ENCODE measurements around the gene PLXNA2.

Gene PLXNA2

DNA sequence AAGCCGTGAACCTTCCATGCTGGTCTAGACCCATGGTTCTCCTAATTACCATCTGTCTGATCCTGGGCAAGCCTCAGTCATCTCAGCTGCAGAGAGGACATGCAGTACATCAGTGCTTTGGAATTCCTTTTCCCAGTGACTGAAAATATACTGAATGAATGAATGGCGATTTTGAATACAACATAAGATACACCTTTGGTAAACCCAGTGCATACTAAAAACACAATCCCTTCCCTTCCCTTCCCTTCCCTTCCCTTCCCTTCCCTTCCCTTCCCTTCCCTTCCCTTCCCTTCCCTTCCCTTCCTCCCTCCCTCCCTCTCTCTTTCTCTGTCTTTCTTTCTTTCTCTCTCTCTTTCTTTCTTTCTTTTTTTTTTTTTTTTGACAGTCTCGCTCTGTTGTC is 21.3 kb upstream of the PLXNA2 start:
- no peak for DNase-seq

DNA sequence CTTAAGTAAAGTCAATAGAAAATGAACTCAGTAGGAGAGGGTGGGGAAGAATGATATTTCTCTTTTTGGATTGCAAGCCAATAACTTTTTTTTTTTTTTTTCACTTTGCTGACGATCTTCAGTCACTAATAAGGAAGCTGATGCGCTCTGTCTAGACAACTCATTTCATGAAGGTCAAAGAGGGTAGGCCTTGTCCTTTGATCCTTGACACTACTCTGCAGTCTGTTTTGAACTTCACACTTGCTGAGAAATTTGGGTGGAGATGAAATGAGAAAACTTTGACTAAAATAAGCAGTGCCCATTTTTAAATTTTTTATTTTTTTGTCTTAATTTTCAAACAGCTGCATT is 20.9 kb upstream of the PLXNA2 start:
- no peak for DNase-seq

DNA sequence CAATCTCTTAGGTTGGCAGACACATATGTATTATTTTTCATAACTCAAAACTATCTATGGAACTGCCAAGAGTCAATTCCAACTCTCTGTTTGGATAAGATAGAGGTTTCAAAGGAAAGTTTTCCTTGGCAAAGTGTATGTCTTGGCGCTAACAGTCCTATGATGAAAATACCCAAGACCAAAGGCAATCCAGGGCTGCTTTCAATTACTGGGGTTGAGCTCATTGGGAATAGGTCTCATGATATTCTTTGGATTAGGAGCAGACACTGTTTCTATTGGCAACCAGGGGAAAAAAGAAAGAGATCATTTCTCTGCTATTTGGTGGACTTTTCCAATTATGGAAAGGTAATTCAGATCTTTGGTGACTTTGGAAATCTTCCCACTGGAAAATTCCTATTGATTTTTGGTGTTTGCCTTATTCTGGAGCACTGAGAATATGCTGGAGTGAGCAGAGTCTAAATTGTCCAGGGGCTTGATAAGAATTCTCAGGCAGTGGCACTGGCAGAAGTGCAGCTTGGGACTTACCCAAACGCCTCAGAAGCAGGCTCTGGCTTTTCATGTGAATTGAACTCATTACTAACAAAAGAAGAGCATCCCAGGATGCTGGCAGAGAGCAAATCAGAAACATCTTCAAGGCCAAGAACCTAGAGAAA is 20.4 kb upstream of the PLXNA2 start:
- no peak for DNase-seq

DNA sequence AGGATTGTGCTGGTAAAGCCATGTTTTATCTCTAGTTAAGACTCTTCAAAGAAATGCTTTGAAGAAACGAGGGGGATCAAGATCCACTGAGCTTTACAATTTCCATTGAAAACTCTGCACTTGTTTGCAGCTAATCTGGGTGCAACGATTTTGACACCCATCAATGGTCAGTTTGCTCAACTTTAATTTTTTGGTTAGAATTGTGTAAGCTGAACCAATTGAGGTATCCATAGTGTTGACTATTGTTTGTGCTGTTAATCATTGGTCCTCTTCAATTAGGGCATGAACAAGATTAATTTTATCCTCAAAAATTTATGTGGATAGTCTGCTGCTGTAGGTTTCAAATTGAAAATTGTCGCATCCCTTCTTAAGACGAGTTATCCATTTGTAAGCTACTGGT is 17.7 kb upstream of the PLXNA2 start:
- DNase-seq = no peak

DNA sequence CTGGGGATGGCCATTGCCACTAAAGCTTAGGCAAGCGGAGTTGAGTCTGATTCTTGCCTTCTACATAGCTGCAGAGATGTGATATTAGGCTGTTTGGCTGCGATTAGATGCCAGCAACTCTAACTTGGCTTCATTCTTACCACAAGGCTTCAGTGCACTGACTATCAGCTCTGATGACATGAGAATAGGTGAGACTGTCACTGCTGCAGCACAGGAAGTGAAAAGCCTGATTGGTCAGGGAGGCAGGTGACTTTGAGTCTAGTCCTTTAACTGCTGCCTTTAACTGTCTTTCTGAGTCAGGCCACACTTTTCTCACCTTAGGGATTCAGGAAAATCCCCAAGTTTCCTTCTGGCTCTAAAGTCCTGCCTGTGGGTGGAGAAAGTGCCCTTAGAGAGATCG is 14.1 kb upstream of the PLXNA2 start:
- DNase-seq = no peak

DNA sequence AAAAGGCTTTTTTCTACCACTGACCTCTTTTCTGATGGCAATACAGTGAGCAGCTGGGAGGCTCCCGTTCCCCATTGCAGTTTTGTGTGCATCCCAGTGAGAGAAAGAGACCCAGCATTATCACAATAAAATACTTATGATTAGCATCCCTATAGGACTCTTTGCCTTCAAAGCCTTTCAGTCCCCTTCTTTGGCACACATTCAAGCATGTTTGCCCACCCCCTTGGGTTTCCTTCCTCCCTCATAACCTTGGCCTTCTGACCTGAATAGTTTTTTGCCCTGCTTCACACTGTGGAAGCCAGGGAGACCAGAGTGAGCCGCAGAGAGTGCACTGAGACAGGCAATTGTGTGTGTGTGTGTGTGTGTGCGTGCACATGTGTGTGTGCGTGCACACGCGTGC is 13.2 kb upstream of the PLXNA2 start:
- DNase-seq = no peak

DNA sequence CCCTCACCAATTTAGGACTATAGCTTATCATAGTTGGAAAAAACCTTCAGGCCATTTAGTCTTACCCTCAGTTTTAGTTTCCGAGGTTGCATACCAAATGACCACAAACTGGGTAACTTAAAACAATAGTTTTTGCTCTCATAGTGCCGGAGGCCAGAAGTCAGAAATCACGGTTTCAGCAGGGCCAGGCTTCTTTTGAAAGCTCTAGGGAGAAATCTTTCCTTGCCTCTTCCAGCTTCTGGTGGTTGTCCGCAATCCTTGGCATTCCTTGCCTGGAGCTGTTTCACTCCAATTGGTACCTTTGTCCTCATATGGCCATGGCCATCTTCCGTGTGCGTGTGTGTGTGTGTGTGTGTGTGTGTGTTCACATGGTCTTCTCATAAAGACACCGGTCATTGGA is 12.4 kb upstream of the PLXNA2 start:
- no peak for DNase-seq

DNA sequence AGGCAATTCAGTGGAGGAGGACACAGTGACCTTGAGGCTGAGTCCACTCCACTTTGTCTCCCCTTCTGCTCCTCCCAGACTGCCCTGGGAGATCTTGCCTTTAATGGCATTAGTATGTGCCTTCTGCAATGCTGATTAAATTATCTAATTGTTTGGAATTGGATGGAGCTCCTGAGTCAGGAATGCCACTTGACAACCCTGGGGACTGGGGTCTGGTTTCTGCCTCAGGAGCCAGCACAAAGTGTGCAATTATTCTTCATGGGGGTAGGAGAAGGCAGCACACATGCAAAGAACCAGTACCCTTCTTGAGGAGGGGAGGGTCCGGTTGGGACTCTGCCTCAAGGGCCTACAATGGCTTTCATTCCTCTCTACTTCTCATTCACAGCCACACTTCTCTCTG is 11.9 kb upstream of the PLXNA2 start:
- DNase-seq = no peak

DNA sequence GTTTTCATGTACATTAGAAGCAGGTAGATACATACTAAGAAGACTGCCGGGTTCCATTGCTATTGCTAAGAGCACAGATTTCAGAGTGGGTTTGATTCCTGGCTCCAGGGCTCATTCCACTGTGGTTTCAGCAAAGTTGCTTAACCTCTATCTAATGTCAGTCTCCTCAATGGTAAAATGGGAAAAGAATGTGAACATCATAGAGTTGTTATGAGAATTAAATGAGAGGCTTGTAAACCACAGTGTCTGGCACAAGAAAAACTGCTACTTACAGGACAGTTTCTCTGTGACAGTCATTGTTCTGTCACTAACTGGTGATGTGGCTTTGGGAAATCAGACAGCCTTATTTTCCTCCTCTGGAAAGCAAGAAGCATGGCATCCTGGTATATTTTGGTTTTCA is 10.7 kb upstream of the PLXNA2 start:
- DNase-seq = no peak

DNA sequence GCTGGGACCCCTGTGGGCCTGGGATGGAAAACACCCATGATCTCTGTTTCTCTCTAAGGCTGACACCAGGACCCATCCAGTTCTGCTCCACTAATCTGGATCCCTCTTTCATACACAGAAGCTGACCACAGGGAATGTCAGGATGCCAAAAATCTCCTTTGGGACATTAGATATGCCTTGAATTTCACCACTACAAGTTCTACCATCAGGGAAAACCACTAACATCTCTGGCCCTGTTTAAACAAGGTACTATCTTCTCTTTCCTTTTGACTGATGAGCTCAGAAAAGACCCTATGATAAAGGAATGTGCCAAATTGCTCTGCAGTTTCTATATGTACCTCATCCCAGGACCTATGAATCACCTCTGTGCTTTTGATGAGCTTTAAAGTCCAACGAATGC is 10.2 kb upstream of the PLXNA2 start:
- no peak for DNase-seq

DNA sequence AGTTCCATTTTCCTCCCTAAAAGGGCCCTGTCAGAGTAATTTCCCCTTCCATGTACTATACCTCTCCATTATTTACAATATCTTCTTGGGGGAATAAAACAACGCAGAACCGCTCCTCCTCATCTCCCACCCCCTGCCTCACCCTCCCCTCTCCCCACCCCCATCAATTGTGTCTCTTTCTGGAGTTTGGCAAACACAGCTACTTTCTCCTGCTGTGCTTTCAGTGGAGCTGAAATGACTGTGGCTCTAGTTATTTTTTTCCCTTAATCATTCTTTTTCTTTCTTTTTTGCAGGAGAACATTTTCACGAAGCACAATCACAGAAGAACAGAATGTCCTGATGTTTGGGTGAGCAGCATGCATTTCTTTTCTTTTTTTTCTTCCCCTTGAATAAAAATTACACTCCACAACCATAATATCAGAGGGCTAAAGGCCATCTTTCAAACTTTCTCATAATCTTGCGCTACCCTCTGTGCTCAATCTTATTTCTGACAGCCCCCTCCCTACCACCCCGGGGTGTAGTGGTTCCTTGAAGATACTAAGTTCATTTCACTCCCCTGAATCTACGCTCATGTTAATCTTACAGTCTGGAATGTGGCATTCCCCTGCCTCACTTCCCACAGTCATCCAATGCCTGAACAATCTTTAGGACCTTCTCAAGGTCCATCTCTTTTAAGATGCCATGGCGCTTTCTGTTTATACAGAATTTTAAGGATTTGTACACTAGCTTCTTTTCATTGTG is 8.8 kb upstream of the PLXNA2 start:
- no peak for DNase-seq

DNA sequence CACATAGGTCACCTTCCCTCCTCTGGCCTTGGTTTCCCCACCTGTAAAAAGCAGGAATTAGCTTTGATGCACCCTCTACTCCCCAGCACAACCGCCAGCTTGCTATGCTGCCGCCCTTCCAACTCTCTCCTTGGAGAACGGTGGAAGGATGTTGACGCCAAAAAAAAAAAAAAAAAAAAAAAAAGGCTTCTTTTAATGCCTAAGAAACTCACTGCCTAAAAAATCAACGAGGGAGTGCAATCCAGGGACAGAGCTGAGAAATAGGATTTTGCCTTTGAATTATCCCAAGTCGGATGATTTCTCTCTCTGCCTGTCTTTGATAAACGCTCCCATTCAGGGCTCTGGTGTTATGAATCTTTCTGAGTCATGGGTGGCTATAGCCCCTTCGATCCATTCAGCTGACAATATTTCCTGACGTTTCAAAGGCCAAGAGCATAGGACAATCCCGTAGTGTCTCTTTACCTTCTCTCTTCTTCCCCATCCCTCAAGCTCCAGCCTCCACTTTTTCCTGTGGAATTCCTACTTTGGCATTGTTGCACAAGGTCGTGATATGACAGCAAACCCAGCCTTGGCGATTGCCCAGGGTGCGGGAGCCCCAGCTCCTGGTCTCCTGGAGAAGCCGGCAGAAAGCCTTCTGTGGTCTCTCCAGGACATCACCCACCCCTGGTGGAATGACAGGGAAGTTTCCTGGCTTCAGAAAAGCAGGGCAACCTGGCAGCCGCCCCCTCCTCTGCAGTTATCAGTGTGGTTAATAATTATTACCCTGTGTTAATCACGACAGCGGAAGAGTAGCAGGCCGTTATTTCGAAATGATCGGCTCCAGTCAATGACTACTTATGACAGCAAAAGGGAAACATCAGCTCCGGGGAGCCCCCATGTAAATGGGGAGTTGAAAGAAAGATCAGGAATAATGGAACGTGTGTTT is 8.0 kb upstream of the PLXNA2 start:
- DNase-seq = no peak

DNA sequence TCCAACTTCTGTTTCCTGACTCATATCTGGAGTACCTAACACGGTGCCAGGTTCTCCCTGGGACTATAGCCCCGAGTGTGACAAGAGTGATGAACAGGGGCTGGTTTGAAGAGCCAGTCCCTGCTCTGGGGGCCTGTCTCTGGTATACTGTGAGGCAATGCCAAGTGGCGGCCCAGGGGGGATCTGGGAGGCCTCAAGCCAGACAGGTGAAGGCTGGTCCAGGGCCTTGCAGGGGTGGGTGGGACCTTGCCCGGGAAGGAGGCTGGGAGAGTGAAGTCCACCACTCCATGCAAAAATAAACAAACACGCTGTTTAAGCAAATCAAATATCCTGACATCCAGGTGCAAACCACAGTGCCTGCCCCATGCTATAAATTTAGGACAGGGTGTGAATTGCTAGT is 6.8 kb upstream of the PLXNA2 start:
- no peak for DNase-seq

DNA sequence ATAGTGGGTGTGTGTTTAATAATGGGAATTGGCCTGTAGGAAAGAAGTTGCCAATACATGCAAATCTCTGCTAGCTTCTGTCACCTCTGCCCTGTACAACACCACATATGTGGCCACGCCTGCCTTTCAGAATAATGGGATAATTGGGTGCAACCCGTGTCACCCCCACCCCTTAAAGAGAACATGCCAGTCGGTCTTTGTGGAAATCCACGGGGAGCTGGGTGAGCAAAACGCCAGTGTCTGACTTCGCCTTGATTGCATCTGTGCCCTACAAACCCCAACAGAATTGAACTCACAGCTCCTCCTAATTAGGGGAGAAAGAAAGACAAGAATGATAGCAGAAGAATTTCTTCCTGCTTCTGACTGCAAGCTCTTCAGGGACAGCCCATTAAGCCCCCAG is 6.4 kb upstream of the PLXNA2 start:
- no peak for DNase-seq

DNA sequence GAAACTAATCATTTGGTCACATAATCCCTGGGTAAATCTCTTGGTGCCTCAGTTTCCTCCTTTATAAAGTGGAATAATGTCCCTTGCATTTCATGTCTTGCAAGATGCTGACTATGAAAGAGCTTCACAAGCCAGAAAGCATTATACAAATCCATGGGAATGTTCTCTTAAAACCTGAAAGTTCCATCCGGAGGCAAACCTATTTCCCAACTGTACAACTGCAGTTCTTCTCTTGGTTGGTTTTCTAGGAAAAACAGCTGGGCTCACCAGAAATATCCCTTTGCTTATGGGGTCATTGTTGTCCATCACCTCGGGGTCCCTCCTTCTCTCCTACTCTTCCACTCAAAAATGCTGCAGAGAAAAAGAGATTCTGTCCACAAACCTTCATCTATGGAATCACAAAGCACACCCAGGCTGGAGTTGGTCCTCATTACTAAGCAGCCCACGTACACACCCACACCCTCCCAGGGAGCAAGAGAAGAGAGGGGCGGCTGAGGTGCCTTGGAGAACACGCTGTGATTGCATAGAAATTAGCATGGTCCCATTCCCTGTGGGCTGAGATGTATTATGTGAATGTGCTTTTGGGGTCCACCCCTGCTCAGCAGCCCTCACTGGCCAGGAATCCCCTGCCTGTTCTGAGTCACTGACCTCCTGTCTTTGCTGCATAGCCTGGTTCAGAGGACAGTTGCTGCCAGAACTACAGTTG is 5.0 kb upstream of the PLXNA2 start:
- DNase-seq = no peak

DNA sequence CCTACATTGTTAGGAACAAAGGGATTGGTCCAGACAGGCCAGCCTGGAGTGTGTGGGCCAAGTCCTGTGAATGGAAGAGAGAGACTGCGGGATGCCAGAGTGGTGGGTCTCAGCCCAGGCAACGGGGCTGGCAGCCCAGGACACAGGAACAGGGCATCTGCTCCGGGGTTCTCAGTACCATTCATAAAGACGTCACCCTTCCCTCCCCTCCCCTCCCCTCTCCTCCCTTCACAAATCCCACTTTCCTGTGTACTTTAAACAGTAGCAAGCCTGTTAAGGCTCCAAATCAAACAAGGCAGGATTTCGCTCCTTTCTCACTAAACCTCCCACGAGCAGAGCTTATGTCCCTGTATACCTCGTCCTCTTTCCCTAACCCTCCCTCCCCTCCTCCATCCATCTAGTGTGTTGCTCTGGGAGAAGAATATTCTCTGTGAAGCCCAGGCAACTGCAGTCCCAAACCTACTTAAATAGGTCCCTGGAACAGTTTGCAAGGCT is 4.2 kb upstream of the PLXNA2 start:
- DNase-seq = no peak

DNA sequence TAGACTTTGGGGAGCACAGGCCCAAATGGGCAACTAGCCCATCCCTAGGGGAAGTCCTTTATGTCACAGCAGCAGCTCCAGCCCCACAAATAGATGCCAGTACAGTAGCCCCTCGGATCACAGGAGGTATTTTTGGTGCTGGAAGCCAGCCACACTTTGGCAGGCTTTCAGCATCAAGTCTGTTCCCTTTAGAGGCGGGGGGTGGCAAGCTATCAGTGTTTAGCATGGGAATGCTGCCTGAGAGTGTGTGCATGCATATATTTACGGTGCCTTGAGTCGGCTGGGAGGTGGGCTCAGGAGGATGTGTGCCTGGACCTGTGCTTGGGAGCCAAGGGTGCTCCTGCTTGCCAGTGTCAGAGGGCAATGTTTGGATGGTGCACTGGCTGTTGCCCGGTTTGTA is 3.5 kb upstream of the PLXNA2 start:
- no peak for DNase-seq

DNA sequence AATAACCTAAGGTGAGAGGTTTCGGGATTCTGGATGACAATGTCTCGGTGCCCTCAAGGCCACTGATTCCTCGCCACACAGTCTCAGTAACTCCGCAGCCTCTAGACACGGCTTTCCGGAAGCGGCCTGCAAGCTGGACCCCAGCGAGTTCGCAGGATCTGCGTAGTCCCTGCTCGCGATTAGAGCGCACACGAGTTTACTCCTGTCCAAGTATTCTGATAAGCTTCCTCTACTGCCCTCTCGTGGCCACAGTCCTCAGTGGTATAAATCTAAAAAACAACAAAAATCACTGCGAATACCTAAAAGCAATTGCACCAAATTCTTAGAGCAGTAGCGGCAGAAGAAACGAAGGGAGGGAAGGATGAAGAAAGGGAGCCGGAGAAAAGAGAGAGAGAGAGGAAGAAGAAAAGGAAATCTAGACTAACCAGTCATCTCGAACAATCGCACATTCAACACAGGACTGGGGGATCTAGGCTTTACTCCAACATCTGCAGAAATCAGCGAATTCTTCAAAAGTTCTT is 1.1 kb upstream of the PLXNA2 start:
- DNase-seq = peak; percentile 93

DNA sequence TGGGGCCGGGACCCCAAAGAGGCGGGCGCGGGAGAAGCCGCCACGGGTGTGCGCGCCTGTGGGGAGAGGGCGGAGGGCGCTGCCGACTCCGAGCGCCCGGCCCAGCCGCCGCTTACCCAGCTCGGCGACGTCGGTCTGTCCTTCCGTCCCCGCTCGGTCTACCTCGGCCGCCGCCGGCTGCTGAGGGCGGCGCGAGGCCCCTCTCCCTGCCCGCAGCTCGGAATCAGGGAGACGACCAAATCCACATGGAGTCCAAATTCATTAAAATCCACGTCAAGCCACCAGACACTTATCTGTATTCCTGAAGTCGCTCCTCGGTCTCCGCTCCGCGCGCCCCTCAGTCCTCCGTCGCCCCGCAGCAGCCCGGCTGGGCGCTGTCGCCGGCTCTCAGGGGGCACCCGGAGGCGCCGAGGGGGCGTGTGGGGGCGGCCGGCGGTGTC is 637 bp downstream of the PLXNA2 start:
- DNase-seq = peak; percentile 52

DNA sequence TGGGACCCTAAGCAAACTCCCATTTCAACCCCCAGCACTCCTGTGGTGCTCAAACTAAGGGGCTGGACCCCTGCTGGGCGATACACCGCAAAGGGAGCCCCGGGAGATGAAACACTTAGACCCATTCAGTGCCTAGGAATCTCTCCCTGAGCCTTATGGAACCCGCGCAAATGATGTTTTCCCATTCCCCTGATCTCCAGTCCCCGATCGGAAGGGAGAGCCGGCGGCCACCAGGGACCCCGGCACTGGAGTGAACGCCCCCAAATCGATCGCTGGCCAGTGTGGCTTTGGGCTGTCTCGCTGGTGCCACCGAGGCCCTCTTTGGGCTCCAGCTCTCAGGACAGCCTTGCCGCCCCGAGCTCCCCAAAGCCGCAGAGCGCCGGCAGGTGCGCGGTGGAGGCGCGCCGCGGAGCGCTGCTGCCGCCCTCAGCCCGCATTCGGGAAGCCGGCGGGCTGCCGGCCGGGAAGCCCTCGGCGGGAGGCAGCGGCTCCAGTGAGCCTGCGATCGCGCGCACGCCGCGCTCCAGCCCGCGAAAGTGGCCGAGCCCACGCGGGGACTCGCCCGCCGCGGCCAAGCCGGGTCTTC is 1.1 kb downstream of the PLXNA2 start:
- peak; percentile 52 for DNase-seq

DNA sequence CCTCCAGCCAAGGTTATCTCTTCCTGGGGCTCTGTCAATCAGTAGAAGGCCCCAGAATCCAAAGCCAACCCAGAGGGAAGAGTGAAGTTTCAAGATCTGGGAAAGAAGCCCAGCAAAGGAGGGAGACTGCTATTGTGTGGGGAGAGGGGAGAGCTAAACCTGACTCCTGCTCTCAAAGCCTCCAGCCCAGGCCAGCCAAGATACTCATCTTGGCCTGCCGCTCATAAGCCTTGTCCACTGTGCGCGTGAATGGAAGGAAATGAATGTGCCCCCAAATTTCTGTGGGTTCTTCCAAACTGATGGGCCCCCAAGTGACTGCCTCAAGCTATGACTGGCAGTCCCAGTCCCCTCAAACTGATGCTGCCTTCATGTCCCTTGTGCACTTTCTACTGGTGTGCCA is 2.0 kb downstream of the PLXNA2 start:
- DNase-seq = no peak

DNA sequence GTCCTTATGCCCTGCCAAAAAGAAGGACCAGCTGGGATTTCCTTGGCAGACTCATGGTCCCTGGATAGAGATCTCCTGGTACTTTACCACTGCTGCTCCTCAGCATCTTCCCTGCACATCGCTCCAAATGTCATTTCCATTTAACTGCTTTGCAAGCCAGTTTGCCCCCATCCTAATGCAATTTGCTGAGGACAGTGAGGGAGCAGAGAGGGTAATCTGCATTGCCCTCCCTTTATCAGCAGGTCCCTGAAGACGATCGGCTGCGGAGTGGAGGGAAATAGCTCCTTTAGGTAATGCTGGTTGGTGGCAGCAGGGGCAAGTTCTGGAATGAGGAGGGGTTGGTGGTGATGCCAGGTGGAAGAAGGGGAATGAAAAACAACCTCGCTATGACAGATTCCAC is 2.7 kb downstream of the PLXNA2 start:
- no peak for DNase-seq

All from DMS153 (cell line).